Smooth muscle cell of the pulmonary artery (primary cell): ENCODE results near the gene UBE2V1. TPM values are rescaled to one million over a fixed set of nuclear protein-coding genes. Genes with fewer than 3 reads are reported as not detected.

Source experiments
- total RNA-seq: library from RNA; depleted of rRNA; stranded (reverse); fragments of >200 nt; gene quantifications from 2 replicates; pipeline ENCODE4 v1.2.3, GENCODE V29; 2014

UBE2V1 gene
- total RNA-seq: 43.2 and 46.7 TPM in 2 replicates

DNA sequence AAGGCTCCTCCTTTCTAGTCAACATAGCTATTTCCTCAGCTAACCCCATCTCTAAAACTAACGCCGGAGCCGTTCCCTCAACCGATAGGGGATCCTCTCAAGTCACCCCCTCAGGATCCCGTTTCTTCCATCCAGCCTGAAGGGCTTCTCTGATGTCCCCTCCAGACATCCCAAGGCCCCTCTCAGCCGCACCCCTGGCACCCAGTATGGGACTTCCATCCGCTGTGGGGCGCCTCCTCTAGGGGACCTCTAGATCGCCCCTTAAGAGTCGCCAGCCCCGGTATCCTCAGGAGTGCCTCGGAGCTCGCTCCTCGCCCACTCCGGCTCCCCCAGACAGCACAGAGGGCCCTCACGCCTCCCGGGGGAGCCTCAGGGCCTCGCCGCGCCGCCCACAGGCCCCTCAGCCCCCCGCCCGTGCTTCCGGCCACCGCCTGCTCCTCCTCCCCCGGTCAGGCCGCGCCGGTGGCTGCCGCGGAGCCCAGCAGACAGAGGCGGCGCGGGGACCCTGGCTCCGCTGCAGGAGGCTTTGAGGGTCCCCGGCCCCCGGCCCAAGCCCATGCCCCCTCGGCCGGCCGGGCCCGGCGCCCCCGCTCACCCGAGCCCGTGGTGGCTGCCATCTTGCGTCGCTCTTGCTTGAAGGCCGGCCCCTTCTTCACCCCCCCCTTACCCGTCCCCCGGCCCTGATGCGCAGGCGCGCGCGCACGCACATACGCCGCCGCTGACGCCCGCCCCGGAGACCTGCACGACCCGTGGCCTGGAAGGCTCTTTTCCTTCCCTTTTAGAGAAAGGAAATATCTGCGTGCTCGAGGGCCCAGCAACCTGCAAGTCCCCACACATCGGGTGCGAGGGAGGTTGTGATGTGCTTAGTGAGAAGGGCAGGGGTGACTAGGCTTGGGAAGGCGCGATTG is at the start of gene UBE2V1:
UBE2V1 (minus strand) TSS at position 639 of the 908 bp plus-strand sequence; CDS start at position 617, 22 bp downstream.

GRCh38 chr20:50153500-50154377 is 40.8 kb upstream of the UBE2V1 start, which contains the start of gene PEDS1:
Gene PEDS1, minus strand, starts transcription at chr20:50153723. Its CDS starts 86 bp downstream, at chr20:50153637.

Other genes with a start within 250 kb of the UBE2V1 start
- 2.8 and 3.6 TPM in 2 replicates for gene SPATA2, start 197.6 kb downstream of the UBE2V1 start, total RNA-seq
- gene RNF114, start 176.8 kb downstream of the UBE2V1 start, total RNA-seq: 49.0 and 53.2 TPM in 2 replicates
- 1.4 and 2.3 TPM in 2 replicates for gene SNAI1, start 130.2 kb downstream of the UBE2V1 start, total RNA-seq
- 23.8 and 26.6 TPM in 2 replicates for gene PEDS1, start 40.6 kb upstream of the UBE2V1 start, total RNA-seq
- 54.6 and 59.6 TPM in 2 replicates for gene CEBPB, start 77.7 kb upstream of the UBE2V1 start, total RNA-seq